Measurements from ENCODE around the gene ZBTB16.

- TF ChIP-seq POLR2A (IDR thresholded peaks at IDR 0.05; ENCODE audit: low read length) = no peak
- TF ChIP-seq GATA1 (IDR thresholded peaks at IDR 0.05; ENCODE audit: low read depth, low read length) = no peak
These were observed 36.4 kb downstream of the ZBTB16 start for GRCh38 chr11:114095899-114096298.

Measured in erythroblast (primary cell).